CD8-positive, alpha-beta memory T cell (primary cell): Measurements from ENCODE around the gene TBC1D24. TPM values are rescaled to one million over a fixed set of nuclear protein-coding genes. Genes with fewer than 3 reads are reported as not detected.

Experiments used
- CTCF ChIA-PET: fragments of 350-600 bp; sonication (Branson Sonifier 250); formaldehyde crosslinking; loops from one replicate; lab custom pipeline; 2021; ENCODE audit warnings: antibody characterized with exemption; lab: Charles Lee
- POLR2A ChIA-PET: fragments of 350-600 bp; sonication (Branson Sonifier 250); formaldehyde crosslinking; loops from one replicate; lab custom pipeline; 2021; ENCODE audit warnings: antibody characterized with exemption; lab: Charles Lee
- DNase-seq, 5 donors: peaks; one replicate each; pipeline versions ENCODE4 v3.0.0 to v3.0.0-alpha.2; 2020 to 2022; ENCODE audit warnings: mixed read lengths in 1 of 5
- H3K27ac ChIP-seq: one replicate; pipeline ENCODE4 v1.7.0; 2013; ENCODE audit warnings: low read depth, mild to moderate bottlenecking, low read length, moderate library complexity
- H3K27me3 ChIP-seq: 2 replicates; pipeline ENCODE4 v1.7.0; 2013; ENCODE audit warnings: low read length, mild to moderate bottlenecking; ENCODE audit not compliant: insufficient read depth, poor library complexity, severe bottlenecking
- H3K36me3 ChIP-seq: 2 replicates; pipeline ENCODE4 v1.7.0; 2013; ENCODE audit warnings: mild to moderate bottlenecking, low read length, moderate library complexity; ENCODE audit not compliant: insufficient read depth
- H3K4me1 ChIP-seq: 2 replicates; pipeline ENCODE4 v1.7.0; 2013; ENCODE audit warnings: mild to moderate bottlenecking, low read length, moderate library complexity; ENCODE audit not compliant: insufficient read depth
- H3K4me3 ChIP-seq: 2 replicates; pipeline ENCODE4 v1.7.0; 2013; ENCODE audit warnings: mild to moderate bottlenecking, low read length
- H3K9me3 ChIP-seq: 2 replicates; pipeline ENCODE4 v1.7.0; 2013; ENCODE audit warnings: mild to moderate bottlenecking, low read length
- H3K27ac Mint-ChIP-seq, 8 donors: one replicate each; pipeline ENCODE4 v1.8.0; 2020 to 2021; ENCODE audit warnings: mixed read lengths in 8 of 8, mild to moderate bottlenecking in 6 of 8, inconsistent platforms in 3 of 8, moderate library complexity in 3 of 8
- H3K27me3 Mint-ChIP-seq, 2 donors: one replicate each; pipeline ENCODE4 v1.8.0; 2020 to 2021; ENCODE audit warnings: mixed read lengths in 2 of 2, mild to moderate bottlenecking in 1 of 2, moderate library complexity in 1 of 2
- H3K36me3 Mint-ChIP-seq, 3 donors: one replicate each; pipeline ENCODE4 v1.8.0; 2020 to 2021; ENCODE audit warnings: mixed read lengths in 3 of 3, inconsistent platforms in 1 of 3, mild to moderate bottlenecking in 1 of 3
- H3K4me1 Mint-ChIP-seq, 3 donors: one replicate each; pipeline ENCODE4 v1.8.0; 2020 to 2021; ENCODE audit warnings: mixed read lengths in 3 of 3, inconsistent platforms in 1 of 3, mild to moderate bottlenecking in 1 of 3
- H3K4me3 Mint-ChIP-seq, 7 donors: one replicate each; pipeline ENCODE4 v1.8.0; 2020 to 2021; ENCODE audit warnings: mixed read lengths in 7 of 7, mild to moderate bottlenecking in 6 of 7, moderate library complexity in 4 of 7, inconsistent platforms in 2 of 7
- H3K9me3 Mint-ChIP-seq, 5 donors: one replicate each; pipeline ENCODE4 v1.8.0; 2020 to 2022; ENCODE audit warnings: mixed read lengths in 5 of 5, mild to moderate bottlenecking in 3 of 5, moderate library complexity in 2 of 5, inconsistent platforms in 1 of 5
- polyA plus RNA-seq: library from polyadenylated mRNA; unstranded; fragments of 300-500 nt; fragmentation: Illumina TruSeq; gene quantifications from one replicate; pipeline ENCODE4 v1.2.3, GENCODE V29; 2021
- total RNA-seq, 2 experiments: library from RNA; stranded (reverse); gene quantifications; one replicate each; pipeline ENCODE4 v1.2.3, GENCODE V29; 2021

Gene TBC1D24
- total and polyA plus RNA-seq, 3 experiments from 2014 or later = 3.5 to 32.7 (median 28.3) TPM

GRCh38 chr16:2516391-2517240, 41.7 kb downstream of the TBC1D24 start:
- Histone ChIP-seq H3K27ac (peak overlapping the region; percentile 38), H3K4me3 (no peak overlapping the region), H3K27me3 (no peaks in the 10 kb centered on the region), H3K9me3 (no peaks in the 10 kb centered on the region), H3K4me1 (peaks cover 69% of the 10 kb centered on the region), H3K36me3 (peaks cover 7% of the 10 kb centered on the region)
- H3K27me3 Mint-ChIP-seq = peaks cover 0 to 11% of the 10 kb centered on the region in 2 donors
- H3K36me3 Mint-ChIP-seq = peaks cover 0 to 50% (median 4%) of the 10 kb centered on the region in 3 donors
- peak overlapping the region; percentile 88 to 97 (median 93) for H3K4me3 Mint-ChIP-seq
- peak in 1 of 5 donors; percentile 50 for DNase-seq
- ChIA-PET POLR2A (interaction anchor here (1.4 to 2.1 kb wide), 2 partner anchors 16 to 21 kb away, joined by 4 to 12 read pairs; partner anchors contain the start of gene PDPK1), CTCF (interaction anchor here (1.6 kb wide), 1 partner anchor 15 kb away, joined by 5 read pairs; no protein-coding TSS in a partner anchor)
- H3K4me1 Mint-ChIP-seq = peaks cover 68 to 81% (median 71%) of the 10 kb centered on the region in 3 donors
- peak overlapping the region; percentile 85 to 99 (median 94) for H3K27ac Mint-ChIP-seq
- no peaks in the 10 kb centered on the region for H3K9me3 Mint-ChIP-seq

DNA sequence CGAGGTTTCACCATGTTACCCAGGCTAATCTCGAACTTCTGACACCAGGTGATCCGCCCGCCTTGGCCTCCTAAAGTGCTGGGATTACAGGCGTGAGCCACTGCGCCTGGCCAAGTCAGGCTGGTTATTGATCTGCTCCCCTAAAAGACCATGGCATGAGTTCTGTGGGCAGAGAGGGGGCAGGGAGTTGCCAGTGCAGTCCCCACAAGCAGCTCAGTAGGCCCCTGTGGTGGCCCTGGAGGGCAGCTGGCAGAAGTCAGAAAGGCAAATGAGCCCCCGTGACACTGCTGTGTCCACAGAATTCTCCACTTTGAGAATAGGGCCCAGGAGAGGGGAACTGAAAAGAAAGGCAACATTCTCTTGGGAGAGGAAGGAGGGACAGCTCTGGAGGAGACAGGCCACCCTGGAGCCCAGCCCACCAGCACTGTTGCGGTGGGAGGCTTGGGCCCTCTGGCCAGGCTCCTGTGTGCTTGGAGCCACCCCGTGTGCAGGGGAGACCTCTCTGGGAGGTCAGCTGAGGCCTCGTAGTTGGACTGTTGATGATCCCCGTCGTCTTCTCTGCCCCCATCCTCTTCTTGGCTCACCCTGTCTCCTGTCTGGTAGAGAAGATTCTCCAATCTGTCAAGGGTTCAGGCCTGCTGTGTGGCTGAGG, 43.2 kb downstream of the TBC1D24 start:
- POLR2A ChIA-PET = interaction anchor here (0.6 to 3.6 kb wide), 2 partner anchors 14 to 15 kb away, joined by 3 to 65 read pairs; partner anchors contain the start of gene CEMP1
- peaks cover 0 to 55% (median 4%) of the 10 kb centered on the region in 3 donors for H3K36me3 Mint-ChIP-seq
- Histone ChIP-seq H3K36me3 (peaks cover 8% of the 10 kb centered on the region), H3K27ac (no peak overlapping the region), H3K27me3 (no peaks in the 10 kb centered on the region), H3K9me3 (no peaks in the 10 kb centered on the region), H3K4me3 (no peak overlapping the region), H3K4me1 (peaks cover 62% of the 10 kb centered on the region)
- H3K9me3 Mint-ChIP-seq = no peaks in the 10 kb centered on the region
- peaks cover 0 to 11% of the 10 kb centered on the region in 2 donors for H3K27me3 Mint-ChIP-seq
- CTCF ChIA-PET = interaction anchor here (1.1 kb wide), 1 partner anchor 15 kb away, joined by 3 read pairs; no protein-coding TSS in a partner anchor
- peak overlapping the region in 5 of 7 donors; percentile 43 to 97 (median 88) for H3K4me3 Mint-ChIP-seq
- DNase-seq = no peak
- H3K27ac Mint-ChIP-seq = peak overlapping the region in 7 of 8 donors; percentile 37 to 99 (median 72)
- peaks cover 57 to 69% (median 61%) of the 10 kb centered on the region in 3 donors for H3K4me1 Mint-ChIP-seq

- Histone ChIP-seq H3K4me1 (peaks cover 59% of the 10 kb centered on the region), H3K27me3 (no peaks in the 10 kb centered on the region), H3K27ac (peak overlapping the region; percentile 16), H3K4me3 (no peak overlapping the region), H3K36me3 (peaks cover 18% of the 10 kb centered on the region), H3K9me3 (no peaks in the 10 kb centered on the region)
- Mint-ChIP-seq H3K27me3 (peaks cover 0 to 10% of the 10 kb centered on the region in 2 donors), H3K4me3 (peak overlapping the region in 6 of 7 donors; percentile 72 to 97 (median 80)), H3K9me3 (no peaks in the 10 kb centered on the region), H3K36me3 (peaks cover 0 to 63% (median 4%) of the 10 kb centered on the region in 3 donors), H3K27ac (peak overlapping the region; percentile 14 to 99 (median 93)), H3K4me1 (peaks cover 56 to 69% (median 59%) of the 10 kb centered on the region in 3 donors)
- POLR2A ChIA-PET = interaction anchor here (1.1 to 3.6 kb wide), 3 partner anchors 13 to 364 kb away, joined by 5 to 65 read pairs (median 11); partner anchors contain the start of genes CEMP1, PDPK1 and TRAF7
- CTCF ChIA-PET = interaction anchor here (1.1 to 1.8 kb wide), 2 partner anchors 14 to 16 kb away, joined by 3 to 12 read pairs; no protein-coding TSS in a partner anchor
- peak in 1 of 5 donors; percentile 60 for DNase-seq
These were observed 44.1 kb downstream of the TBC1D24 start for GRCh38 chr16:2518823-2519710.

DNA sequence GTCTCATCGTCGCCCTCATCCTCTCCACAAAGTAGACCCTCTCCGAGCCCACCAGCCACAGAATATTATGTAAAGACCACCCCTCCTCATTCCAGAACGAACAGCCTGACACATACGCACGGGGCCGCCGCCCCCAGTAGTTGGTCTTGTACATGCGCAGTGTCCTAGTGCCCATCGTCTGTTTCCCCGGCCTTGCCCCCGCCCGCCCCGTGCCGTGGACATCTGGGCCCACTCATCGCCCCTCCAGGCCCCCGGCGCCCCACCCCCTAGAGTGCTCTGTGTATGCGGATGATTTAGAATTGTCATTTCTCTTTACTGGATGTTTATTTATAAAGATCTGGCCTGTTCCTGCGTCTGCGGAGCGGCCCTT, 44.8 kb downstream of the TBC1D24 start:
- Mint-ChIP-seq H3K27me3 (peaks cover 0 to 9% of the 10 kb centered on the region in 2 donors), H3K9me3 (no peaks in the 10 kb centered on the region), H3K27ac (peak overlapping the region; percentile 63 to 99 (median 93)), H3K4me3 (peak overlapping the region; percentile 72 to 95 (median 78)), H3K36me3 (peaks cover 0 to 67% (median 5%) of the 10 kb centered on the region in 3 donors), H3K4me1 (peaks cover 61 to 73% (median 61%) of the 10 kb centered on the region in 3 donors)
- ChIA-PET POLR2A (interaction anchor here (1.1 to 3.6 kb wide), 4 partner anchors 9 to 364 kb away, joined by 5 to 65 read pairs (median 8); partner anchors contain the start of genes CEMP1, PDPK1 and TRAF7), CTCF (interaction anchor here (1.2 to 1.8 kb wide), 2 partner anchors 9 to 13 kb away, joined by 4 to 12 read pairs; no protein-coding TSS in a partner anchor)
- H3K4me3 ChIP-seq = no peak overlapping the region
- H3K4me1 ChIP-seq = peaks cover 57% of the 10 kb centered on the region
- no peak for DNase-seq
- H3K27ac ChIP-seq = peak overlapping the region; percentile 16
- peaks cover 19% of the 10 kb centered on the region for H3K36me3 ChIP-seq
- H3K9me3 ChIP-seq = no peaks in the 10 kb centered on the region
- H3K27me3 ChIP-seq = no peaks in the 10 kb centered on the region

DNA sequence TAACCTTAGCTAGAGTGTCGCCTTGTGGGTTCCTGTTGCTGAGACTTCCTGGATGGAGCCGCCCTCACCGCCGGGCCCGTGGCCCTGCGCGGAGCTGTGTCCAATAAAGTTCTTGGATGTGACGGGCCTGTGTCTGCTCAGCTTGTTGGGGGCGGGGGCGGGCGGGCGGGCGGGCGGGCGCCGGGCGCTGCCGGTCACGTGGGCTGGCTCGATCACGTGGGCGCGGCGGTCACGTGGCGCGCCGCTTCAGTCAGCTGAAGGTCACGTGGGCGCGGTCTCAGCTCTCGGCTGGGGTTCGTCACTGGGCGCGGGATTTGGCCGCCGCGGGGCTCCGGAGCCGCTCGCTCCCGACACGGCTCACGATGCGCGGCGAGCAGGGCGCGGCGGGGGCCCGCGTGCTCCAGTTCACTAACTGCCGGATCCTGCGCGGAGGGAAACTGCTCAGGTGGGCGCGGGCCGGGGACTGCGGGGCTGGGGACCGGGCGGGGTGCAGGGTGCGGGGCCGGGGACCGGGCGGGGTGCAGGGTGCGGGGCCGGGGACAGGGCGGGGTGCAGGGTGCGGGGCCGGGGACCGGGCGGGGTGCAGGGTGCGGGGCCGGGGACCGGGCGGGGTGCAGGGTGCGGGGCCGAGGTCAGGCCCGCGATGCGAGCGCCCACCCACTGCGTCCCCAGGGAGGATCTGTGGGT, 45.3 kb downstream of the TBC1D24 start, which contains the start of gene AMDHD2:
TSS of gene AMDHD2 (plus strand) at position 275 of the 687 bp plus-strand sequence. CDS start at position 363, 88 bp downstream.
- Histone ChIP-seq H3K36me3 (peaks cover 19% of the 10 kb centered on the region), H3K27ac (peak within 1 kb of the TSS; percentile 73), H3K27me3 (no peaks in the 10 kb centered on the region), H3K4me3 (peak within 1 kb of the TSS; percentile 58), H3K4me1 (peaks cover 52% of the 10 kb centered on the region), H3K9me3 (no peaks in the 10 kb centered on the region)
- DNase-seq = peak; percentile 85 to 92 (median 89)
- peak within 1 kb of the TSS; percentile 92 to 99 (median 96) for H3K27ac Mint-ChIP-seq
- peak within 1 kb of the TSS; percentile 90 to 98 (median 92) for H3K4me3 Mint-ChIP-seq
- POLR2A ChIA-PET = interaction anchor here (0.6 to 3.6 kb wide), 8 partner anchors 9 to 365 kb away, joined by 3 to 65 read pairs (median 5); partner anchors contain the start of genes CEMP1, PDPK1, TBC1D24 and TRAF7
- peaks cover 56 to 70% (median 57%) of the 10 kb centered on the region in 3 donors for H3K4me1 Mint-ChIP-seq
- CTCF ChIA-PET = interaction anchor here (0.9 to 1.8 kb wide), 3 partner anchors 9 to 20 kb away, joined by 3 to 12 read pairs (median 4); no protein-coding TSS in a partner anchor
- H3K36me3 Mint-ChIP-seq = peaks cover 0 to 67% (median 7%) of the 10 kb centered on the region in 3 donors
- peaks cover 0 to 7% of the 10 kb centered on the region in 2 donors for H3K27me3 Mint-ChIP-seq
- no peaks in the 10 kb centered on the region for H3K9me3 Mint-ChIP-seq

GRCh38 chr16:2520784-2521531, 46.0 kb downstream of the TBC1D24 start:
- peak; percentile 63 to 87 (median 85) for DNase-seq
- peaks cover 0 to 7% of the 10 kb centered on the region in 2 donors for H3K27me3 Mint-ChIP-seq
- Histone ChIP-seq H3K4me3 (peak overlapping the region; percentile 58), H3K4me1 (peaks cover 45% of the 10 kb centered on the region), H3K27me3 (no peaks in the 10 kb centered on the region), H3K27ac (peak overlapping the region; percentile 73), H3K36me3 (peaks cover 19% of the 10 kb centered on the region), H3K9me3 (no peaks in the 10 kb centered on the region)
- ChIA-PET POLR2A (interaction anchor here (0.6 to 3.6 kb wide), 9 partner anchors 8 to 366 kb away, joined by 3 to 65 read pairs (median 5); partner anchors contain the start of genes CEMP1, PDPK1, PGP and TBC1D24), CTCF (interaction anchor here (0.9 to 1.8 kb wide), 3 partner anchors 8 to 20 kb away, joined by 3 to 12 read pairs (median 4); no protein-coding TSS in a partner anchor)
- H3K36me3 Mint-ChIP-seq = peaks cover 0 to 65% (median 7%) of the 10 kb centered on the region in 3 donors
- H3K4me3 Mint-ChIP-seq = peak overlapping the region; percentile 90 to 98 (median 92)
- no peaks in the 10 kb centered on the region for H3K9me3 Mint-ChIP-seq
- peak overlapping the region; percentile 92 to 99 (median 96) for H3K27ac Mint-ChIP-seq
- peaks cover 49 to 63% (median 50%) of the 10 kb centered on the region in 3 donors for H3K4me1 Mint-ChIP-seq
